GM21723 (cell line): ENCODE data around the gene RELN.
"Not testable (repeated sequence)": the region's sequence is repeated elsewhere in the genome, so short reads cannot be mapped to it uniquely, and the experiment has no call there.

Source experiments
- ATAC-seq: cut with Tn5 transposase; IDR thresholded peaks from one replicate; pipeline ENCODE4 v1.9.1; 2021; ENCODE audit warnings: mild to moderate bottlenecking, moderate library complexity; ENCODE audit not compliant: unreplicated experiment

Gene RELN

GRCh38 chr7:103902917-103903316 lies 86.5 kb downstream of the RELN start:
- no peak for ATAC-seq

- ATAC-seq, result not testable (repeated sequence)
These were observed 92.6 kb downstream of the RELN start for GRCh38 chr7:103896826-103897225.

- no peak for ATAC-seq
These were observed 94.5 kb downstream of the RELN start for GRCh38 chr7:103894656-103895596.

- ATAC-seq, result no peak
These were observed 96.1 kb downstream of the RELN start for GRCh38 chr7:103893350-103893749.

GRCh38 chr7:103889451-103889850 lies 100.0 kb downstream of the RELN start:
- ATAC-seq, result no peak

GRCh38 chr7:103888603-103889153 lies 100.8 kb downstream of the RELN start:
- ATAC-seq, result no peak

GRCh38 chr7:103887853-103888602 lies 101.4 kb downstream of the RELN start:
- no peak for ATAC-seq

GRCh38 chr7:103887050-103887449 lies 102.4 kb downstream of the RELN start:
- ATAC-seq, result no peak

- ATAC-seq, result no peak
These were observed 109.4 kb downstream of the RELN start for GRCh38 chr7:103879928-103880600.

GRCh38 chr7:103879411-103879810 lies 110.0 kb downstream of the RELN start:
- ATAC-seq, result no peak

GRCh38 chr7:103877565-103877964 lies 111.9 kb downstream of the RELN start:
- no peak for ATAC-seq

- ATAC-seq, result no peak
These were observed 113.7 kb downstream of the RELN start for GRCh38 chr7:103875718-103876117.

- ATAC-seq, result no peak
These were observed 118.0 kb downstream of the RELN start for GRCh38 chr7:103871473-103871872.

- no peak for ATAC-seq
These were observed 118.8 kb downstream of the RELN start for GRCh38 chr7:103870664-103871063.

GRCh38 chr7:103867874-103868273 lies 121.6 kb downstream of the RELN start:
- no peak for ATAC-seq

GRCh38 chr7:103866919-103867318 lies 122.5 kb downstream of the RELN start:
- no peak for ATAC-seq

- no peak for ATAC-seq
These were observed 124.0 kb downstream of the RELN start for GRCh38 chr7:103865442-103865841.

- ATAC-seq, result no peak
These were observed 127.0 kb downstream of the RELN start for GRCh38 chr7:103862302-103863035.

GRCh38 chr7:103859709-103860108 lies 129.7 kb downstream of the RELN start:
- no peak for ATAC-seq

GRCh38 chr7:103857435-103857834 lies 132.0 kb downstream of the RELN start:
- ATAC-seq, result no peak
